IPS-20b (cell line): Measurements from ENCODE around the gene BRAT1.

ENCODE experiments used
- H3K27ac ChIP-seq: one replicate; pipeline ENCODE4 v1.5.1; 2013; ENCODE audit warnings: low read length
- H3K27me3 ChIP-seq: 2 replicates; pipeline ENCODE4 v1.6.1; 2013; ENCODE audit warnings: mild to moderate bottlenecking, low read length, inconsistent platforms; ENCODE audit not compliant: insufficient read depth
- H3K36me3 ChIP-seq: 2 replicates; pipeline ENCODE4 v1.6.1; 2013; ENCODE audit warnings: low read depth, mild to moderate bottlenecking, inconsistent platforms, low read length, moderate library complexity; ENCODE audit not compliant: insufficient read depth
- H3K4me1 ChIP-seq: 2 replicates; pipeline ENCODE4 v1.6.1; 2013; ENCODE audit warnings: mild to moderate bottlenecking, control low read depth, inconsistent platforms, low read length, moderate library complexity; ENCODE audit not compliant: insufficient read depth
- H3K4me3 ChIP-seq: 2 replicates; pipeline ENCODE4 v1.5.1; 2013; ENCODE audit warnings: mild to moderate bottlenecking, low read length, inconsistent platforms
- H3K9ac ChIP-seq: 2 replicates; pipeline ENCODE4 v1.6.1; 2013; ENCODE audit warnings: low read depth, mild to moderate bottlenecking, inconsistent platforms, low read length, moderate library complexity
- H3K9me3 ChIP-seq: 2 replicates; pipeline ENCODE4 v1.6.1; 2013; ENCODE audit warnings: mild to moderate bottlenecking, low read depth, low read length, inconsistent platforms; ENCODE audit not compliant: insufficient read depth

Gene BRAT1

DNA sequence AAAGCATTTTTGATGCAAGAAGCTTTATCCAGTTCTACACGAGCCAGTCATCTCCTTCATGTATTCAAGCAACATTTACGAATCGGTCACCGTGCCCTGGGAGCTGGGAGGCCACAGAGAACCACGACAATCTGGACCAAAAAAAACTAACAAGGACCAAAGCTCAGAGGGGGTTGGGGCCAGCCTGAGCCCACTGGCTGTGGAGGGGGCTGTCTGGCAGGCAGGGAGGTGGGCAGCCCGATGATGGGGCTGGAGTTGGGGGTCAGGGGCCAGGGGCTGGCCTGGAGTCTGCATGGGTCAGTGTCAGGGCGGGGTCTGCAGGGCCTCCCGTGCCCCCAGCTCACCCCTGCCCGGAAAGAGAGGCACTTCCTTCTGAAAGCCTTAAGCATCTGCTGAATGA is 66.6 kb downstream of the BRAT1 start:
- Histone ChIP-seq H3K4me3 (no peak overlapping the region), H3K36me3 (no peaks in the 10 kb centered on the region), H3K27ac (no peak overlapping the region)

DNA sequence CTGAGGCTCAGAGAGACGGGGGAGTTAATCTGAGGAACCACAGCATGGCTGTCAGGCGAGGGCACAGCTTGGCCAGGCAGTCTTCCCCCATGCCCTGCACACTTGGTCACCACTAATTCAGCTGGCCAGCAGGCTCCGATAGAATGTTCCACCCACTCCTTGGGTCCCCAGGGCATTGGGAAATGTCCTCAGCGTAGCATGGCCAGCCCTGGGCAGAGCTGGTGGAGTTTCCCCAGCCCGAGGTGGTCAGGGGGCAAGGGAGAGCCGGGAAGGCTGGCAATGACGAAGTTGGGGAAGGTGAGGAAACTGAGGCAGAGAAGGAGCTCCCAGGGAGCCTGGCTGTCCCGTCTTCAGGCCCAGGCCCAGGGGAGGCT is 67.1 kb downstream of the BRAT1 start:
- Histone ChIP-seq H3K9me3 (no peaks in the 10 kb centered on the region), H3K36me3 (no peaks in the 10 kb centered on the region), H3K27ac (no peak overlapping the region), H3K4me1 (no peaks in the 10 kb centered on the region), H3K9ac (no peak overlapping the region), H3K4me3 (no peak overlapping the region), H3K27me3 (no peaks in the 10 kb centered on the region)

More for the DNA sequence above, 66.6 kb downstream of the BRAT1 start:
- Histone ChIP-seq H3K9me3 (no peaks in the 10 kb centered on the region), H3K27me3 (no peaks in the 10 kb centered on the region), H3K4me1 (no peaks in the 10 kb centered on the region), H3K9ac (no peak overlapping the region)
